NCI-H69 (cell line): ENCODE results near the gene RAPGEF3.

Experiments used
- DNase-seq: peaks from one replicate; lab custom pipeline; 2025; lab: John Stamatoyannopoulos, UW

Gene RAPGEF3

GRCh38 chr12:47775100-47775911 is 16.6 kb upstream of the RAPGEF3 start:
- DNase-seq = no peak

- no peak for DNase-seq
Measured at GRCh38 chr12:47774663-47775062, 16.0 kb upstream of the RAPGEF3 start.

- DNase-seq = no peak
Measured at GRCh38 chr12:47773858-47774580, 15.3 kb upstream of the RAPGEF3 start.

- peak; percentile 88 for DNase-seq
Measured at GRCh38 chr12:47773062-47773857, 14.6 kb upstream of the RAPGEF3 start, which contains the start of gene SLC48A1. Gene SLC48A1, plus strand, starts transcription at chr12:47773238. Its CDS starts 67 bp downstream, at chr12:47773305.

- DNase-seq = no peak
Measured at GRCh38 chr12:47772738-47773061, 14.0 kb upstream of the RAPGEF3 start.

- DNase-seq = peak; percentile 9
Measured at GRCh38 chr12:47772094-47772660, 13.5 kb upstream of the RAPGEF3 start.

- DNase-seq = no peak
Measured at GRCh38 chr12:47771304-47771703, 12.6 kb upstream of the RAPGEF3 start.

- no peak for DNase-seq
Measured at GRCh38 chr12:47770086-47770726, 11.5 kb upstream of the RAPGEF3 start.

GRCh38 chr12:47769234-47770085 is 10.8 kb upstream of the RAPGEF3 start:
- no peak for DNase-seq

- DNase-seq = peak; percentile 56
Measured at GRCh38 chr12:47768323-47768811, 9.7 kb upstream of the RAPGEF3 start.

GRCh38 chr12:47767216-47767724 is 8.6 kb upstream of the RAPGEF3 start:
- DNase-seq = peak; percentile 79

- DNase-seq = no peak
Measured at GRCh38 chr12:47766502-47767215, 8.0 kb upstream of the RAPGEF3 start.

GRCh38 chr12:47763481-47764346 is 5.0 kb upstream of the RAPGEF3 start:
- DNase-seq = no peak

- peak; percentile 19 for DNase-seq
Measured at GRCh38 chr12:47762850-47763465, 4.3 kb upstream of the RAPGEF3 start.

GRCh38 chr12:47758584-47758833 is 171 bp downstream of the RAPGEF3 start:
- DNase-seq = no peak

- peak; percentile 47 for DNase-seq
Measured at GRCh38 chr12:47757840-47758583, 668 bp downstream of the RAPGEF3 start.

GRCh38 chr12:47757364-47757839 is 1.3 kb downstream of the RAPGEF3 start:
- DNase-seq = no peak
